ENCODE results near the gene TIGD1.

DNA sequence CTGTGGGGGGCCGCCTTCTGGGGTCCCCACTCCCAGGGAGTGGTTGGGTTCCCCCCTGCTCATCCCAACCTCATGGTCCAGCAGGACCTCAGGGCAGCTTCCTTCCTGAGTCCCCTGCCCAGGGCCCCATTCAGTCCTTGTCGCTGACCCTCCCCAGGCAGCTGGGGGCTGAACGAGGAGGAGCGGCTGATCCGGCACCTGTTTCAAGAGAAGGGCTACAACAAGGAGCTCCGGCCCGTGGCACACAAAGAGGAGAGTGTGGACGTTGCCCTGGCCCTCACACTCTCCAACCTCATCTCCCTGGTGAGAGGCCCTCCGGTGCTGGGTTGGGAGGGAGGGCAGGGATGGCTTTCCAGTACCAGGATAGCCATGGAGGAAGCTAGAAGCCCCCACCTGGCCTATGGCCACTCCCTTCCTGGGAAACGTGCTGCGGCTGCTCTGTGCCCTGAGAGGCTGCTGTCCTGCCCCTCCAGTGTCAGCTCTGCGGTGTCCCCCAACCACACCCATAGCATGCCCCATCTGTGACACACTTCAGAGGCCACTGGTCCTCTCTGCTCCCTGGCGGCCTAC lies 23.9 kb downstream of the TIGD1 start:
- TF ChIP-seq, protein P1, sequence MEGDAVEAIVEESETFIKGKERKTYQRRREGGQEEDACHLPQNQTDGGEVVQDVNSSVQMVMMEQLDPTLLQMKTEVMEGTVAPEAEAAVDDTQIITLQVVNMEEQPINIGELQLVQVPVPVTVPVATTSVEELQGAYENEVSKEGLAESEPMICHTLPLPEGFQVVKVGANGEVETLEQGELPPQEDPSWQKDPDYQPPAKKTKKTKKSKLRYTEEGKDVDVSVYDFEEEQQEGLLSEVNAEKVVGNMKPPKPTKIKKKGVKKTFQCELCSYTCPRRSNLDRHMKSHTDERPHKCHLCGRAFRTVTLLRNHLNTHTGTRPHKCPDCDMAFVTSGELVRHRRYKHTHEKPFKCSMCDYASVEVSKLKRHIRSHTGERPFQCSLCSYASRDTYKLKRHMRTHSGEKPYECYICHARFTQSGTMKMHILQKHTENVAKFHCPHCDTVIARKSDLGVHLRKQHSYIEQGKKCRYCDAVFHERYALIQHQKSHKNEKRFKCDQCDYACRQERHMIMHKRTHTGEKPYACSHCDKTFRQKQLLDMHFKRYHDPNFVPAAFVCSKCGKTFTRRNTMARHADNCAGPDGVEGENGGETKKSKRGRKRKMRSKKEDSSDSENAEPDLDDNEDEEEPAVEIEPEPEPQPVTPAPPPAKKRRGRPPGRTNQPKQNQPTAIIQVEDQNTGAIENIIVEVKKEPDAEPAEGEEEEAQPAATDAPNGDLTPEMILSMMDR (IDR thresholded peaks at IDR 0.05; ENCODE audit: low read length), result no peak
- no peak for TF ChIP-seq EZH2 (optimal IDR thresholded peaks at IDR 0.05; ENCODE audit: low read depth, low read length)
- TF ChIP-seq EZH2phosphoT487 (IDR thresholded peaks at IDR 0.05; ENCODE audit: low read length), result no peak

Data from MM.1S (cell line).